ENCODE measurements around the gene CDC42SE2. TPM values are rescaled to one million over a fixed set of nuclear protein-coding genes. Genes with fewer than 3 reads are reported as not detected.

The CDC42SE2 gene
- total and polyA plus RNA-seq, 2 of the 4 experiments (the other 2 are of a cell fraction): 12.5 to 19.4 TPM

GRCh38 chr5:131413605-131414559 is 150.0 kb downstream of the CDC42SE2 start (continued):
- no peak for TF ChIP-seq FOS (IDR thresholded peaks at IDR 0.05; ENCODE audit: low read depth, low read length)

GRCh38 chr5:131416729-131417128 is 152.9 kb downstream of the CDC42SE2 start:
- POLR2A ChIA-PET (ENCODE audit: unreplicated experiment): no interaction called here
- dilution Hi-C loops (cut with HindIII; ENCODE audit: low sequenced_read_pairs, unreplicated experiment): no loop called here

More at GRCh38 chr5:131416729-131417128, 152.9 kb downstream of the CDC42SE2 start:
- H3K14ac ChIP-seq (replicated peaks; ENCODE audit: low read depth, low read length): no peak overlapping the region
- no peak overlapping the region for H2AK5ac ChIP-seq (ENCODE audit: low read depth, low read length)
- no peaks in the 10 kb centered on the region for H3K27me3 ChIP-seq (ENCODE audit: control insufficient read depth, insufficient read depth, low read length)
- intact Hi-C loops (cut with micrococcal nuclease) (loop anchor here (1.0 to 5.0 kb wide), 3 partner anchors 251 to 1514 kb away; partner anchors contain the start of gene HINT1), in situ Hi-C loops (cut with MboI; ENCODE audit: low sequenced_read_pairs) (loop anchor here (25.0 kb wide), 3 partner anchors 529 to 1504 kb away; partner anchors contain the start of gene CHSY3)
- no peak overlapping the region for H3K4me3 ChIP-seq (ENCODE audit: insufficient read depth, low read depth, low read length)
- H3K27ac ChIP-seq (ENCODE audit: insufficient read depth, low read length): no peak overlapping the region
- H2BK120ac ChIP-seq (ENCODE audit: low read depth, low read length): no peak overlapping the region
- H2AK9ac ChIP-seq (replicated peaks; ENCODE audit: low read depth, low read length, poor library complexity): no peak overlapping the region
- H4K5ac ChIP-seq (ENCODE audit: low read depth, low read length): no peak overlapping the region
- no peak overlapping the region for H3K56ac ChIP-seq (ENCODE audit: extremely low read depth, insufficient read depth, low read length)
- ATAC-seq (ENCODE audit: low read depth) (no peak), DNase-seq (no peak)
- no peak overlapping the region for H2BK5ac ChIP-seq (ENCODE audit: low read depth, low read length, poor library complexity, severe bottlenecking)
- no peak overlapping the region for H3K18ac ChIP-seq (ENCODE audit: low read depth, low read length)
- no peak overlapping the region for H2AFZ ChIP-seq (replicated peaks; ENCODE audit: low read length, poor library complexity)
- no peak overlapping the region for H3K4me2 ChIP-seq (ENCODE audit: low read depth, low read length)
- CTCF ChIA-PET: interaction anchor here (1.4 kb wide), 1 partner anchor 10 kb away, joined by 3 read pairs; no protein-coding TSS in a partner anchor
- no peak for TF ChIP-seq NFE2L2 (IDR thresholded peaks at IDR 0.05; ENCODE audit: low read depth, low read length)
- no peak for TF ChIP-seq ELK1 (IDR thresholded peaks at IDR 0.05; ENCODE audit: borderline replicate concordance, low read depth, low read length)
- TF ChIP-seq RCOR1 (IDR thresholded peaks at IDR 0.05; ENCODE audit: insufficient replicate concordance, low read length): no peak
- no peak for TF ChIP-seq SMC3 (IDR thresholded peaks at IDR 0.05; ENCODE audit: low read depth, low read length)
- TF ChIP-seq MAZ (IDR thresholded peaks at IDR 0.05; ENCODE audit: borderline replicate concordance, low read depth, low read length): no peak
- no peak for TF ChIP-seq RFX5 (IDR thresholded peaks at IDR 0.05; ENCODE audit: low read depth, low read length)
- no CpG with 5 or more reads among the region's 3 CpGs for WGBS, 2 experiments (ENCODE audit: extremely low coverage in 2 of 2, insufficient read length in 1 of 2)
- 0 out of 2 replicates have a peak, but pooled peaks cover 2% of the 10 kb centered on the region for H3K36me3 ChIP-seq (ENCODE audit: control insufficient read depth, insufficient read depth, low read length)
- H4K91ac ChIP-seq (ENCODE audit: insufficient read depth, low read depth, low read length): no peak overlapping the region
- H2BK15ac ChIP-seq (ENCODE audit: low read depth, low read length): no peak overlapping the region
- no peak overlapping the region for H3K4ac ChIP-seq (ENCODE audit: low read depth, low read length)
- no peaks in the 10 kb centered on the region for H3K9me3 ChIP-seq (ENCODE audit: control insufficient read depth, insufficient read depth, low read length)
- H4K8ac ChIP-seq (ENCODE audit: low read depth in 2 of 2, low read length in 2 of 2): no peak overlapping the region
- H3K79me1 ChIP-seq (ENCODE audit: low read depth in 1 of 2, low read length in 2 of 2): no peaks in the 10 kb centered on the region
- H2BK20ac ChIP-seq (ENCODE audit: low read depth, low read length): no peak overlapping the region
- no peaks in the 10 kb centered on the region for H4K20me1 ChIP-seq (ENCODE audit: insufficient read depth, low read length)
- no peaks in the 10 kb centered on the region for H3K4me1 ChIP-seq (ENCODE audit: control insufficient read depth, insufficient read depth, low read length)
- no TSS peak for BruUV-seq (replicated peaks)
- H3K23ac ChIP-seq (ENCODE audit: low read depth, low read length): no peak overlapping the region
- H3K9me1 ChIP-seq (ENCODE audit: insufficient read depth, low read length): no peaks in the 10 kb centered on the region
- no peak overlapping the region for H3K9ac ChIP-seq (ENCODE audit: low read depth, low read length)
